HG03520 (cell line): Measurements from ENCODE around the gene STX12.
"Not testable (repeated sequence)": the region's sequence is repeated elsewhere in the genome, so short reads cannot be mapped to it uniquely, and the experiment has no call there.

Experiments used
- ATAC-seq: cut with Tn5 transposase; IDR thresholded peaks from one replicate; pipeline ENCODE4 v1.9.1; 2021; ENCODE audit warnings: mild to moderate bottlenecking, moderate library complexity; ENCODE audit not compliant: unreplicated experiment

The STX12 gene

DNA sequence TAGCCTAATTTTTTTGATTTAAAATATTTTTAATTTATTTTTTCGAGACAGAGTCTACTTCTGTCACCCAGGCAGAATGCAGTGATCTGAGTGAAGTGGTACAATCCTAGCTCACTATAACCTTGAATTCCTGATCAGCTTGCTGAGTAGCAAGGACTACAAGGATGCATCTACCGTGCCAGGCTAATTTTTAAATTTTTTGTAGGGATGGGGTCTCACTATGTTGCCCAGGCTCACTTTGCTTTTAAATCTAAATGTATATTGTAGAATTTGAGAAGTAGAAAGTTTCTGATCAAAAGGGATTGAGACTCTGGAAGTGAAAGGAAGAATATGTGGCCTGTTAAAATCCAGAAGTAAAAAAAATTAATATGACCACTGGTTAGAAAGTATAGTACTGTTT is 1.6 kb downstream of the STX12 start:
- no peak for ATAC-seq

- not testable (repeated sequence) for ATAC-seq
Measured at GRCh38 chr1:27775336-27775735, 2.3 kb downstream of the STX12 start.

DNA sequence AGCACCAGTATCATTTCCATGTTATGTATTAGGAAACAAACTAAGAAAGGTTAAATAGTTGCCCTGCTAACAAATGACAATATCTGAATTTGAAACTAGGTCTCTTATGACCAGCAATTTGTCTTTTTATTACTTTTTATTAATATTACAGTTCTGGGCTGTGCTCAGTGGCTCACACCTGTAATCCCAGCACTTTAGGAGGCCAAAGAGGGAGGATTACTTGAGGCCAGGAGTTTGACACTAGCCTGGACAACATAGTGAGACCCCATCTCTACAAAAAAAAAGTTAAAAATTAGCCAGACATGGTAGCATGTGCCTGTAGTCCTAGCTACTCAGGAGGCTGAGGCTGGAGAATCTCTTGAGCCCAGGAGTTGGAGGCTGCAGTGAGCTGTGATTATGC is 3.3 kb downstream of the STX12 start:
- ATAC-seq, result not testable (repeated sequence)

DNA sequence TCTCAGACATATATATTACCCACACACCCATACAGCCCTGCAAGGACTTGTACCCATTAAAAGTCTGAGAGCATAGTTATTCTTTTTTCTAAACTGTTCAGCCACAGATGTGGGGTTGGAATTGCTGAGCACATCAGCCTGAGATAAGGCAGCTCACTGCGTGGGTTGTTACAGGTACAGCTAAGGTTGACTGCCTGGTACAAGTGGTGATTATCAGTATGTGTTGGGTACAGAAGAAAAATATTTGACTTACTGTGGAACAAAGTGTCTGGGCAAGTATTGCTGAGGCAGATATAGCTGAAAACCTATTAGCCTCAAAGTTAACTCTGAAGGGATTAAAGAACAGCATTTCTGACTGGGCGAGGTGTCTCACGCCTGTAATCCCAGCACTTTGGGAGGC is 5.0 kb downstream of the STX12 start:
- ATAC-seq, result no peak

GRCh38 chr1:27779122-27779521 is 6.1 kb downstream of the STX12 start:
- no peak for ATAC-seq

GRCh38 chr1:27782950-27783349 is 9.9 kb downstream of the STX12 start:
- ATAC-seq, result no peak

DNA sequence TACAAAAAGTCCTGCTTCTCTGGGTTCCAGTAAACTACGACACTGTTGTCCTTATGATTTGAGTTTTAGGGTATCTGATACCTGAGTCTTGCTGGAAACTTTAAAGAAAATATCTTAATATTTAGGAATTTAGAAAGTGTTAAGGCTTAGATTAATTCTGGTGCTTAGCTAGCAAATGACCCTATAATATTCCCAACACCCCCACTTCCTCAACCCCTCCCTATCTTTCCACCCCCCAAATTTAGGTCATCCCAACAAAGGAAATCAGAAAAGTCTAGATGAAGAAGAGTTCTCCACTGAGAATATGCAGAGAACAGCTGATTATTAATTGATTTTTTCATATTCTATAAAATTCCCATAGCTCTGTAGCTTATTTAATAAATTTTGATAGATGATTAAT is 11.7 kb downstream of the STX12 start:
- ATAC-seq, result no peak

- ATAC-seq, result no peak
Measured at GRCh38 chr1:27785781-27786455, 12.9 kb downstream of the STX12 start.

DNA sequence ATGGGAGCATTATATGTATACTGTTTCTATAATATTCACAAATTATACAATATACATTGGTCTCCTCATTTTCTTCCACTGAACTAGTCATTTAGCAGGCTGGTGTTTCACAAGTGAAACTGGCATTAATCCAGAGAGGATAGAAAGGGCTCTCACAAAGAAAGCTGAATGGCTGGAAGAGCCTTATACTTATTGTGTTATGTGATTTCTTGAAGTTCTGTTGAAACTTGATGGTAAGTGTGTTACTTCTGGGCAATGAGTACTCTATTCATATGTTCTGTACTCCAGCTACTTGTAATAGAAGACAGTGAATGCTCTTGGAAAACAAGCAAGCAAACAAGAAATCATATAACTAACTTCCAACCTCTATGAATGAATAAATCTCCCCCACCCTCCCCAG is 14.9 kb downstream of the STX12 start:
- no peak for ATAC-seq

- ATAC-seq, result no peak
Measured at GRCh38 chr1:27789540-27790041, 16.6 kb downstream of the STX12 start.

GRCh38 chr1:27790270-27790669 is 17.3 kb downstream of the STX12 start:
- ATAC-seq, result not testable (repeated sequence)

- ATAC-seq, result no peak
Measured at GRCh38 chr1:27795601-27796000, 22.6 kb downstream of the STX12 start.

GRCh38 chr1:27804791-27805190 is 31.8 kb downstream of the STX12 start:
- no peak for ATAC-seq

GRCh38 chr1:27806758-27807157 is 33.7 kb downstream of the STX12 start:
- no peak for ATAC-seq

GRCh38 chr1:27807385-27807784 is 34.4 kb downstream of the STX12 start:
- no peak for ATAC-seq

- ATAC-seq, result not testable (repeated sequence)
Measured at GRCh38 chr1:27808131-27808530, 35.1 kb downstream of the STX12 start.

DNA sequence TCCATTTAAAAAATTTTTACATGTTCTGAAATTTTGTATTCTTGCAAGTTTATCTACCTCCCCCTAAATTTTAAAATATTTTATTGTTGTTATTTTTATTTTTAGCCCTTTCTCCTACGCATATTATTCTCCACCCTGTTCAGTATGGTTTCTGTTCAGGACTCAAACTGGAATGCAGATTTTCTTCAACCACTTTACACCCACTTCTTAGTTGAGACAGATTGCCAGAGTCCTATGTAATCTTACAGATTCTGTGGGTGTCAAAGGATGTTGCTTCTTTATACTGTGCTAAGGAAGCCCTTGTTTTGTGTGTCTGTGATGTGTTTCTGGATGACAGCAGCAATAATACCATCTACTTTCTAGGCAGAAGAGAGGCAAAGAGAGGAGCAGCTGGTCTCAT is 36.9 kb downstream of the STX12 start:
- no peak for ATAC-seq

DNA sequence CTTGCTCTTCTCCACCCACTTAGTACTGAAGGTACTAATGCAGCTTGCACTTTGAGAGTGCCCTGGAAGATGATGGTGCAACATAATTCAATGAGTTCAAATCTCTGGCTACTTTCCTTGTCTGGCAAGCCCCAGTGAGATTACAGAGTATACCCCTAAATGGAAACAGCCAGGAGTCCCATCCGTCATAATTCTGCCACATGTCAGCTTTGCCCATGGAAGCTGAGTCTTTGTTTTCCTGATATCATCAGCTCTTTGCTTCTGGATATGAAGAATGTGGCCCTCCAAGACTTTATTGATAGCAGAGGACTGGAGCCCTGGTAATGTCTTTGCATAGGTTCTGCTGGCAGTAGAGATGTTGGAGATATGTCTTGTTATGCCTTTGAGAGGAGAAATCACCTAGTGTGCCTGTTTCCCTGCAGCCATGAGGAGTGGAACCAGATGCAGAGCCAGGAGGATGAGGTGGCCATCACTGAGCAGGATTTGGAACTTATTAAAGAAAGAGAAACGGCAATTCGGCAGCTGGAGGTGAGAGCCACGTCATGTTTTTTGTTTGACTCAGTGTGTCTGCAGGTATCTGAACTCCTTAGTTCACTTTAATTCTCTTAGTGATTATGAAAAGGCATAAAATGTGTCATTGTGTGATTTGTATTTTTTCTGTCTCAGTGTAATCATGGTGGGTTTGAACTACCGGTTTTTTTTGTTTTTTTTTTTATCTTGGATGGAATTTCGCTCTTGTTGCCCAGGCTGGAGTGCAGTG is 38.9 kb downstream of the STX12 start:
- no peak for ATAC-seq

GRCh38 chr1:27816921-27817630 is 44.1 kb downstream of the STX12 start:
- ATAC-seq, result no peak

DNA sequence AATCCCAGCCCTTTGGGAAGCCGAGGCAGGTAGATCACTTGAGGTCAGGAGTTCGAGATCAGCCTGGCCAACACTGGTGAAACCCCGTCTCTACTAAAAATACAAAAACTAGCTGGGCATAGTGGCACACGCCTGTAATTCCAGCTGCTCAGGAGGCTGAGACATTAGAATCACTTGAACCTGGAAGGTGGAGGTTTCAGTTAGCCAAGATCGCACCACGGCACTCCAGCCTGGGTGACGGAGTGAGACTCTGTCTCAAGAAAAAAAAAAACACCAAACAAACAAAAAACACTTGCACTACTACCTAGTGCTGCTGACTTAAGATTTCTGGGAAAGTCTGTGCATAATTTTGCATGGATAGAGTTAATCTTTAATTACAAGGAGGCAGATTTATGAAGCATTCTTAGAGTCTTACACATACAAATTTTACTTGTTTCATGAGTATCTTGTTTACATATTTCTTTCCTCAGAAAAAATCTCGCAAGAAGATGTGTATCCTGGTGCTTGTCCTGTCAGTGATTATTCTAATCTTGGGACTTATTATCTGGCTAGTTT is 48.8 kb downstream of the STX12 start:
- ATAC-seq, result no peak

GRCh38 chr1:27823784-27824183 is 50.8 kb downstream of the STX12 start:
- no peak for ATAC-seq
